GM12878 (cell line): ENCODE results near the gene EPGN. TPM values are rescaled to one million over a fixed set of nuclear protein-coding genes. Genes with fewer than 3 reads are reported as not detected.
A peak's percentile ranks its signal among the peaks of the same experiment; 100 is the strongest.

Source experiments
- ATAC-seq: fragments of 200-7000 bp; cut with Tn5 transposase; 3 replicates; pipeline ENCODE4 v1.9.1; 2020; ENCODE audit warnings: mild to moderate bottlenecking, moderate library complexity
- BruUV-seq: library from RNA; stranded (reverse); fragments of 400-500 nt; replicated peaks from 2 replicates; lab custom pipeline; 2021; lab: Mats Ljungman, UMichigan
- CTCF ChIA-PET: fragments of 300-600 bp; sonication (Branson Sonifier 250); formaldehyde crosslinking; extraction: SDS; loops from one replicate; lab custom pipeline; 2021; ENCODE audit warnings: inconsistent platforms; lab: Yijun Ruan, JAX
- POLR2A ChIA-PET: fragments of 350-600 bp; formaldehyde crosslinking; extraction: SDS; loops from one replicate; lab custom pipeline; 2021; ENCODE audit warnings: inconsistent platforms; lab: Charles Lee
- RAD21 ChIA-PET: fragments of 300-600 bp; sonication (Branson Sonifier 250); formaldehyde crosslinking; loops from one replicate; lab custom pipeline; 2023; ENCODE audit warnings: antibody characterized with exemption; ENCODE audit not compliant: unreplicated experiment; lab: Charles Lee
- SMC1A ChIA-PET: fragments of 300-600 bp; sonication (Branson Sonifier 250); formaldehyde crosslinking; loops from one replicate; lab custom pipeline; 2023; ENCODE audit not compliant: unreplicated experiment, uncharacterized antibody; lab: Charles Lee
- DNase-seq: peaks from one replicate; pipeline ENCODE4 v3.0.0-alpha.2; 2011; ENCODE audit warnings: low read depth, low spot score
- FAIRE-seq: peaks from 3 replicates; lab custom pipeline; 2011; peaks lifted over from hg19 to GRCh38; lab: Jason Lieb, UNC
- H2AFZ ChIP-seq: 2 replicates; pipeline ENCODE4 v1.6.0; 2011; ENCODE audit warnings: low read depth, low read length, control low read depth; ENCODE audit not compliant: control insufficient read depth
- H3K27ac ChIP-seq: 2 replicates; pipeline ENCODE4 v1.5.1; 2011; ENCODE audit warnings: control low read depth; ENCODE audit not compliant: control insufficient read depth, insufficient read depth
- H3K27me3 ChIP-seq, 2 experiments: replicated peaks in 1 of 2; 2 replicates each; pipeline versions ENCODE4 v1.6.0 to v1.6.1; 2011; ENCODE audit warnings: low read length in 1 of 2; ENCODE audit not compliant: control insufficient read depth in 2 of 2, insufficient read depth in 2 of 2
- H3K36me3 ChIP-seq, 2 experiments: 2 replicates each; pipeline ENCODE4 v1.5.1; 2011; ENCODE audit warnings: low read length in 1 of 2; ENCODE audit not compliant: control insufficient read depth in 2 of 2, insufficient read depth in 2 of 2
- H3K4me1 ChIP-seq: 2 replicates; pipeline ENCODE4 v1.6.1; 2011; ENCODE audit warnings: mild to moderate bottlenecking, low read length, moderate library complexity, mixed read lengths; ENCODE audit not compliant: control insufficient read depth, insufficient read depth
- H3K4me2 ChIP-seq: 2 replicates; pipeline ENCODE4 v1.6.0; 2011; ENCODE audit warnings: control low read depth; ENCODE audit not compliant: control insufficient read depth, insufficient read depth
- H3K4me3 ChIP-seq: fragments of 200-600 bp; sonication (generic); 2 replicates; pipeline ENCODE4 v1.5.1; 2016
- H3K79me2 ChIP-seq: 2 replicates; pipeline ENCODE4 v1.6.0; 2011; ENCODE audit warnings: low read length; ENCODE audit not compliant: control insufficient read depth, insufficient read depth
- H3K9ac ChIP-seq: 2 replicates; pipeline ENCODE4 v1.8.0; 2011; ENCODE audit warnings: low read length, control low read depth, mixed read lengths; ENCODE audit not compliant: control insufficient read depth, insufficient read depth
- H3K9me3 ChIP-seq: replicated peaks from 3 replicates; pipeline ENCODE4 v1.5.1; 2011; ENCODE audit warnings: mild to moderate bottlenecking, low read length; ENCODE audit not compliant: control insufficient read depth, insufficient read depth
- H4K20me1 ChIP-seq: 2 replicates; pipeline ENCODE4 v1.6.0; 2011; ENCODE audit not compliant: control insufficient read depth, insufficient read depth
- ATF7 ChIP-seq: fragments of 450-650 bp; IDR thresholded peaks from 2 replicates; pipeline ENCODE4 v1.6.1; 2016; ENCODE audit warnings: low read depth, mild to moderate bottlenecking
- JUNB ChIP-seq: IDR thresholded peaks from 2 replicates; pipeline ENCODE4 v1.6.1; 2016; ENCODE audit warnings: antibody characterized with exemption, mild to moderate bottlenecking
- NFIC ChIP-seq: IDR thresholded peaks from 2 replicates; pipeline ENCODE4 v1.6.1; 2012; ENCODE audit warnings: low read depth, mild to moderate bottlenecking, inconsistent platforms, low read length, moderate library complexity
- RUNX3 ChIP-seq: IDR thresholded peaks from 2 replicates; pipeline ENCODE4 v1.6.1; 2012; ENCODE audit warnings: low read length, inconsistent platforms
- SKIL ChIP-seq: fragments of 450-650 bp; IDR thresholded peaks from 2 replicates; pipeline ENCODE4 v1.6.1; 2017; ENCODE audit warnings: mild to moderate bottlenecking, low read depth, inconsistent platforms; ENCODE audit not compliant: poor library complexity, severe bottlenecking
- WGBS: methylation state at CpG from one replicate; pipeline ENCODE4 v1.1.6; 2016; ENCODE audit warnings: low lambda C conversion rate; ENCODE audit not compliant: insufficient replicate concordance, insufficient coverage; ENCODE audit errors: missing lambda C conversion rate; 5-methylcytosine and 5-hydroxymethylcytosine counted together
- in situ Hi-C: fragments of 300-500 bp; cut with MboI; formaldehyde crosslinking; loops from 9 replicates; pipeline ENCODE4 v1.14.3; 2018; ENCODE audit warnings: mixed read lengths
- intact Hi-C: fragments of 100-400 bp; cut with micrococcal nuclease; formaldehyde crosslinking; loops from one replicate; pipeline ENCODE4 v1.14.2; 2022; ENCODE audit not compliant: unreplicated experiment
- polyA plus RNA-seq, 11 experiments: library from polyadenylated mRNA; depleted of rRNA in 4 of 11; unstranded in 6 of 11; stranded (reverse) in 5 of 11; fragments of >200 nt; fragmentation: Nextera tagmentation in 4 of 11; fragmentation: Illumina TruSeq in 1 of 11; extraction: Ambion mirVana in 4 of 11; extraction: Trizol in 1 of 11; gene quantifications; 1 replicate in 1 of 11; 2 replicates in 10 of 11; pipeline versions ENCODE4 v1.2.1 to v1.2.3, GENCODE V29; 2011 to 2016; ENCODE audit warnings: inconsistent platforms in 2 of 11, missing spikeins in 2 of 11, low read depth in 1 of 11
- total RNA-seq, 4 experiments: library from RNA; depleted of rRNA in 3 of 4; stranded (reverse); fragments of >200 nt in 3 of 4; fragmentation: Illumina TruSeq in 1 of 4; extraction: Trizol in 1 of 4; gene quantifications; 2 replicates each; pipeline versions ENCODE4 v1.2.1 to v1.2.3, GENCODE V29; 2013 to 2021
- TF ChIP-seq, protein P1 (sequence below): fragments of 150-350 bp; IDR thresholded peaks from 2 replicates; pipeline ENCODE4 v1.6.1; 2014; ENCODE audit warnings: mild to moderate bottlenecking, low read depth, low read length

The EPGN gene
- total and polyA plus RNA-seq, 10 of the 15 experiments (the other 5 are each of a cell fraction or from before 2014, with no cell fraction given) = 0.06 to 0.54 (median 0.28) TPM; not detected in 6

- FAIRE-seq = no peak
- POLR2A ChIA-PET = no interaction called here
Observed at GRCh38 chr4:74314329-74314728, 6.1 kb downstream of the EPGN start.

GRCh38 chr4:74314944-74315343 lies 6.7 kb downstream of the EPGN start:
- Histone ChIP-seq H3K36me3 (no peaks in the 10 kb centered on the region), H4K20me1 (no peaks in the 10 kb centered on the region), H3K27ac (no peak overlapping the region), H2AFZ (no peak overlapping the region), H3K9ac (no peak overlapping the region), H3K4me1 (peaks cover 9% of the 10 kb centered on the region), H3K4me3 (no peak overlapping the region), H3K27me3 (no peaks in the 10 kb centered on the region), H3K79me2 (no peaks in the 10 kb centered on the region), H3K9me3 (no peaks in the 10 kb centered on the region), H3K4me2 (peak overlapping the region; percentile 35)
- SMC1A ChIA-PET = interaction anchor here (1.1 to 1.2 kb wide), 2 partner anchors 87 to 126 kb away, joined by 4 to 5 read pairs; no protein-coding TSS in a partner anchor
- RAD21 ChIA-PET = interaction anchor here (2.0 kb wide), 1 partner anchor 126 kb away, joined by 6 read pairs; no protein-coding TSS in a partner anchor
- TF ChIP-seq NFIC (peak; percentile 20; the same call in 1 of the 2 replicates), SKIL (no peak), RUNX3 (peak; percentile 22; the same call in 1 of the 2 replicates)
- no TSS peak for BruUV-seq
- FAIRE-seq (no peak), DNase-seq (no peak), ATAC-seq (peak; percentile 54)
- WGBS = 32% methylated on average over 2 of the region's 2 CpGs
- intact Hi-C loops (no loop called here), in situ Hi-C loops (loop anchor here (5.0 kb wide), 1 partner anchor 123 kb away; no protein-coding TSS in a partner anchor)
- CTCF ChIA-PET = interaction anchor here (0.5 to 7.1 kb wide), 3 partner anchors 84 to 126 kb away, joined by 3 to 55 read pairs (median 20); no protein-coding TSS in a partner anchor
- POLR2A ChIA-PET = no interaction called here

More at GRCh38 chr4:74314329-74314728, 6.1 kb downstream of the EPGN start:
- Histone ChIP-seq H3K9me3 (no peaks in the 10 kb centered on the region), H3K4me1 (peaks cover 9% of the 10 kb centered on the region), H3K4me2 (no peak overlapping the region; the same call in 1 of the 2 replicates), H3K9ac (no peak overlapping the region), H3K27ac (no peak overlapping the region), H3K27me3 (no peaks in the 10 kb centered on the region), H3K79me2 (no peaks in the 10 kb centered on the region), H3K36me3 (no peaks in the 10 kb centered on the region), H3K4me3 (no peak overlapping the region), H2AFZ (no peak overlapping the region), H4K20me1 (no peaks in the 10 kb centered on the region)
- RAD21 ChIA-PET = interaction anchor here (2.0 kb wide), 1 partner anchor 125 kb away, joined by 6 read pairs; no protein-coding TSS in a partner anchor
- DNase-seq (no peak), ATAC-seq (peak; percentile 45)
- CTCF ChIA-PET = interaction anchor here (4.6 to 7.1 kb wide), 2 partner anchors 86 to 125 kb away, joined by 20 to 55 read pairs; no protein-coding TSS in a partner anchor
- WGBS = 16% methylated on average over 2 of the region's 2 CpGs
- intact Hi-C loops (no loop called here), in situ Hi-C loops (loop anchor here (5.0 kb wide), 1 partner anchor 122 kb away; no protein-coding TSS in a partner anchor)
- TF ChIP-seq RUNX3 (0 out of 2 replicates have a peak, but pooled peaks have one; percentile 9), JUNB (0 out of 2 replicates have a peak, but pooled peaks have one; percentile 25), ATF7 (no peak)
- TF ChIP-seq, protein P1, sequence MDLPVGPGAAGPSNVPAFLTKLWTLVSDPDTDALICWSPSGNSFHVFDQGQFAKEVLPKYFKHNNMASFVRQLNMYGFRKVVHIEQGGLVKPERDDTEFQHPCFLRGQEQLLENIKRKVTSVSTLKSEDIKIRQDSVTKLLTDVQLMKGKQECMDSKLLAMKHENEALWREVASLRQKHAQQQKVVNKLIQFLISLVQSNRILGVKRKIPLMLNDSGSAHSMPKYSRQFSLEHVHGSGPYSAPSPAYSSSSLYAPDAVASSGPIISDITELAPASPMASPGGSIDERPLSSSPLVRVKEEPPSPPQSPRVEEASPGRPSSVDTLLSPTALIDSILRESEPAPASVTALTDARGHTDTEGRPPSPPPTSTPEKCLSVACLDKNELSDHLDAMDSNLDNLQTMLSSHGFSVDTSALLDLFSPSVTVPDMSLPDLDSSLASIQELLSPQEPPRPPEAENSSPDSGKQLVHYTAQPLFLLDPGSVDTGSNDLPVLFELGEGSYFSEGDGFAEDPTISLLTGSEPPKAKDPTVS = no peak
- SMC1A ChIA-PET = interaction anchor here (1.1 to 1.2 kb wide), 2 partner anchors 86 to 126 kb away, joined by 4 to 5 read pairs; no protein-coding TSS in a partner anchor
- BruUV-seq = no TSS peak
